IPS-NIHi7 (cell line): Measurements from ENCODE around the gene TTC32.

Source experiments
- DNase-seq: peaks from one replicate; pipeline ENCODE4 v3.0.0; 2012; ENCODE audit warnings: mixed read lengths; ENCODE audit errors: extremely low spot score

The TTC32 gene

DNA sequence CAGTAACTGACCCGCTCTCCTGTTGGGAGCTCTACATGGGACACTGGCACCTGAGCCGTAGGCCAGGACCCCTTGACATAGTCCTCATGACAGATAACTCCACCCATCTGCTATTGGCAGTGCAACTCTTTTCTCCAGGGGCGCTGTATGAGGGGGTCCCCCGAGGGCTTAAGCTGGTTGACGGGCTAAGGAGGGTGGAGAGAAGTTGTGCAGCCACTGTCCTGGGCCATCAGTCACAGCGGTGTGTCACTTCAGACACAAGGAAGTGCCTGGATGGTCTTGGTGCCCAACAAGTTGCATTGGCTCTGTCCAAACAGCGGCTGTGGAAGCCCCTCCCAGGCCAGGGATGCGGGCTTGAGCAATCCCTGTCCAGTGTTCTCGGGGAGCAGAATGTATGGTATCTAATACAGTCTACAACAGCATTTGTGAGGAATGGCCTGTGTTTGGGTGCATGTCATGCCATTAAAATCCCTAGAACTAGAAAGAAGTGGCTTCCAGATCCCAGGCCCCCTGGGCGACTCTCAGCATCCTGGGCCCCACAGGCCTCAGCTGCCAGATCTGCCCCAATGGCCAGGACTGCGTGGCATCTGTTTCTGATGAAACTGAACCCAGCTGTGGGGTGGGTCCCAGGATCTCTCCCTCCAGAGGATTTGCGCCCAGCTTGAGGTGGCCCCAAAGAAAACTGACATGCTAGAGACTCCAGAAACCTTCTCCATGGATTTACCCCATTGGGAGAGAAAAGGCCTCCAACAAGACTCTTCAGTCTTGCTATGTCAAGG, 23.3 kb downstream of the TTC32 start:
- DNase-seq, result no peak

DNA sequence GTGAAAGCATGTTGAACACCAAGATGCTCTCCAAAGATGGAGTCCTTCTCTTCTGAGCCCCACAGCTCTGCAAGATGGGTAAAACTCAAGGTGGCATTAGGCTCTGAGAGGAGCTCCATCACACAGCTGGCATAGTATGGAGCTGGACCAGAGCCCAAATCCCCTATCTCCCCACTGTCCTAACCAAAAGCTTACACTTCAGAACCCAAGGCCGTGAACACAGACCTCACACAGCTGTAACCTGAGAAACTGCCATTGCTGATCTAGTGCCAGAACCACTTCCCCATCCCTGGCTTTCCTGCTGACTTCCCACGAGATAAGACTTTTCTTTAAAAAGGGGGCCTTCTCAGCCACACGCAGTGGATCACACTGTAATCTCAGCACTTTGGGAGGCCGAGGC, 25.0 kb downstream of the TTC32 start:
- DNase-seq, result no peak

DNA sequence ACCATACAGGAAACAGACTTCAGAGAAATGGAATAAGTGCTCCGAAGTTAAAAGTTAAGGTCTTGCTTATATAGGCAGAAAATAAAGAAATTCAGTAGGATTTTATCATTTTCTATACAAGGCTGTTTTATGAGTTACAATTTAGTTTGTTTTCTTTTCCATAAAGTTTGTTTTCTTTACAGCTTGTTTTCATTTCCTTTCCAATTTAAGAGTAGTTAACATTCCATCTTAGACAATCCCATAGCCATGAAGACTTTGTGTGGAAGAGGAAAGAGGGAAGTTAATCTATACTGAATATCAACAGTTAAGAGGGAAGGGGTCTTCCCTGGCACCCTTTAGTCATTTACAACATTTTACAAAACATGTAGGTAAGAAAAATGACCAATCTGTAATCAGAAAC, 26.5 kb downstream of the TTC32 start:
- no peak for DNase-seq

DNA sequence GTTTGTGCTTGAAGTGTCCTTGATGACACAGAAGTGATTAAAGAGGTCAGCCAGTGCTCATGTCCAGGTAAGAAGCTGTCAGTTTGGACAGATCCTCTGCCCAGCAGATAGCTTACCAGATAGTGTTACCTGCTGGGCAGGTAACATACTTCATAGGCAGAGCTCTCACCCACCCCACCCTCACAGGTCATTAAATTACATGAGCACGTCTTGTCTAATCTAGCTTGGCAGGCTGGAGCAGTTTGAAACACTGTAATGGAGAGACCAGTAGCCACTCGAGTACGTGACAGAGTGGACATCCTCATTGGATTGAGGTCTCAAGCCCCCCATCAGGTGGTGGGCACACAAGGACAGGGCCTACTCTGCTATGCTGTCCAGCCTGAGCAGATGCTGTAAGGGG, 27.1 kb downstream of the TTC32 start:
- no peak for DNase-seq

DNA sequence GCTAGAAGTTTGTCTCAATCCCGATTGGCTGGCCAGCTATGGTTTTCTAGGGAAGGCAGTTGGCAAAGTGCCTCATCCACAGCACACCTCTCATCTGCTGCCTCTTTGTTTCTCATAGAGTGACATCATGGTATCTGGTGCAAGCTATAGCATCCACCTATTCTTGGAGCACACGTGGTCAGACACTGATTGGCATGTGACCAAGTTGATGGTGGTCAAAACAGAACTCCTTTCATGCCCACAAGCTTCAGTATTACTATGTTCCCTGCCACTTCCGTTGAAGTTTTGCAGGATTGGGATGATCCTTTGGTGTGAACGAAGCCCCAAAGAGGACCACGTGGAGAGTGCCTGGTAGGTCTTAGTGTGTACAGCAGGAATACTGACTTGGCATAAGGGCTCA, 28.8 kb downstream of the TTC32 start:
- DNase-seq, result no peak

DNA sequence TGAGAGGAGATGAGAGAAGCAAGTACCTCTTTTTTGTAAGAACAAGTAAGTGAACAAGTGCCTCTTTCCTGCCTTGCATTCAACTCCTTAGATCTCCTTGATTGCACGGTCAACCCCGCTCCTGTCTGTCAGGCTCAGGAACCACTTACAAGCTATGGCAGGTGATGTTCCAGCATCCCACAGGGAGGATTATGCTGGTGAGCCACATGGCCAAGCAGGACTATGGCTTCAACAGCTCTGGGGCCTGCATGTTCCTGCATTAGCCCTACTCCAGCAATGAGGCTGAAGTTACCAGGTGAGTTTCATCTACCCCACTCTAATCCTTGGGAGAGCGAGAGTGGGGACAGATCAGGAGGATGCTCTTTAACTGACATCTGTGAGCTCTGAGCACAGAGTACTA, 29.5 kb downstream of the TTC32 start:
- DNase-seq, result no peak

DNA sequence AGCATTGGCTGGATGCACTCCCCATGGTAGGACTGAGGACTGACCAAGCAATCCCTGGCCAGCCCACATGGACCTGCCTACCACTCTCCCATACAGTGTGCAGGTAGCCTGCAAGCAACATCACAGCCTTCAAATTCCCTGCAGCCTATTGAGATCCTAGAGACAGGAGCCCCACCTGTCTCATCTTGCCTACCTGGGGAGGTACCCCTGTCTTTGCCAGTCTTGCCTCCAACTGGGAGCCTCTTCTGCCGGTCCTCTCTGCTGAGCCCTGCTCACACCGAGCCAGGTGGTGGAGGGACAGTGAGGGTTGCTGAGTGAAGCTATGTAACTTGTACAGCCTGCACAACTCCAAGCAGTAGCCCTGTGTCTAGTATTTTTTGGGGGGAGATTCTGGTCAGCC, 29.9 kb downstream of the TTC32 start:
- no peak for DNase-seq

DNA sequence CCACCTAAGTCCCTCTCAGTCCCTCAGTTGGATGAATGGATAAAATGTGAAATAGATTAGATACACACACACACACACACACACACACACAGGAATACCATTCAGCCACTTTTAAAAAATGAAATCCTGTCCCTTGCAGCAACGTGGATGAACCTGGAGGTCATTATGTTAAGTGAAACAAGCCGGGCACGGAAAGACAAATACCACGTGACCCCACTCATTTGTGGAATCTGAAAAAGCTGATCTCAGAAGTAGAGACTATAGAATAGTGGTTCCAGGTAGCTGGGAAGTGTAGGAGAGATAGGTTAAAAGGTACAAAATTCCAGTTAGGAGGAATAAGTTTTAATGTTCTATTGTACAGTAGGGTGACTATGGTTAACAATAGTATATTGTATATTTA, 31.0 kb downstream of the TTC32 start:
- DNase-seq, result no peak

DNA sequence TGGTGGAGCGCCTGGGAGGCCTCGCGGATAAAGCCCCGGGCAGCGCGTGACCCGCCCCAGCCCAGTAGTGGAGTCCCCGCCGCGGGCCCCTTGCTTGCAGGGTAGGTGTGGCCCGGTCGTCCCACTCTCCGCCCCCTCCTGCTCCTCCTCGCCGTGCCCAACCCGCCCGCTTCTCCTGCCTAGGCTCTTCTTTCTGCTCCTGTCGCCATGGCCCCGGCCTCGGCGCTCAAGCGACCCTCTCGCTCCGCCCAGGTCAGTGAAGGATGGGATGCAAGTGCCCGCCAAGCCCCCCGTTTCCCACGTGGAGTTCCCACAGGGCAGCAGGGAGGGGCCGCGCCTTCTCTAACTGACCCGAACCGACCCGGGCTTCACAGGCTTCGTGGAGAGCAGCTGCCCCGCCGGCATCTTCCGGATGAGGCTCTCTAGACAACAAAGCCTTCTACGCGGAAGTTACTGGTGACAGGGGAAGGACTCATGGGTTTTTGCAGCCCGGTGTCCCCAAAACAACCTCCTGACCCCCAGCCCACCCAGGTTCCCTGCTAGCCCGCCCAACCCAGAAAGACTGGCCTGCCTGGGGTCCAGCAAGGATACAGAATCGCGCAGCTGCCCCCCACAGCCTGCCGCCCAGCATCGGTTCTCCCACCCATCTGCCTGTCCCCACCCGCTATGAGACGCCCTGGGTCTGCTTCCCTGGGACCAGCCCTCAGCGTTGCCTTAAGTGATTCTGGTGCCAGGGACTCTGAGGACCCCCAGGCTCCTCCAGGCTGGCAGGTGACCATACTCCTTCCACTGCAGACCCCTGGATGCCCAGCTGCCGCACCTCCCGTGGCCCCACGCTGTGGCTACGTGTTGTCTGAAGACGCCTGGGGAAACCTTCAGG, 32.8 kb downstream of the TTC32 start:
- peak; percentile 67 for DNase-seq

DNA sequence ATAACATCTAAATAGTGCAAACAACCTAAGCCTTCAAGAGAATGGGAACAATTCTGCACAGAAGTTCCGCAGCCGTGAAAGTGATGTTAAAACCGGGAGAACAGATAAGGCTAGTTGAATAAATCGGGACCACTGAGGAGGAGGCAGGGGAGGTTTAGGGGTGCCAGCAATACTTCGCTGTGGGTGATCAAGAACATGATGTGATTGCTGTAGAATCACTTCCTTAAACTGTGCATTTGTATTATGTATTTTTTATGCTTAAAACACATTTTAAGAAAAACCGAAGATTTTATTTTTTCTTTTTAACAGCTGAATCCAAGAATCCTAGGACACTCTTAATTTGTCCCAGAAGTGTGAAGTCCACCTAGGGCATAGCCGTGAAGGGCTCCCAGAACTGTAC, 33.6 kb downstream of the TTC32 start:
- no peak for DNase-seq

DNA sequence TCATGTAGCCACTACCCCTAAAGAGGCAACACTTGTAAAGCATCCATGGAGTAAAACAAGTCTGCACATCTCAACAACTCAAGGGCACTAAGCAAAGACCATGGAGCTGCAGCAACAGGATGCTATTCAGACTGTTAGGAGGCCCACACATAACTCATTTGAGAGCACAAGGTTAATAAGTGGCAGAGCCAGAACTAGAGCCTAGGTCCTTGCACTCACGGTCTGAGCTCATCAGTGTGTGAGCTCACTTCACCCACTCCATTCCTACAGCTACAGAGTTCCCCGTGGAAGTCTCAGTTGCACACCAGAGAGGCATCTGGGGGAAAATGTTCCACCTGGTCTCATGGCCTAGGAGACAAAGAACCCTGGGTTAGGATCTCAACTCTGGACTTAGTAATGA, 35.0 kb downstream of the TTC32 start:
- no peak for DNase-seq

DNA sequence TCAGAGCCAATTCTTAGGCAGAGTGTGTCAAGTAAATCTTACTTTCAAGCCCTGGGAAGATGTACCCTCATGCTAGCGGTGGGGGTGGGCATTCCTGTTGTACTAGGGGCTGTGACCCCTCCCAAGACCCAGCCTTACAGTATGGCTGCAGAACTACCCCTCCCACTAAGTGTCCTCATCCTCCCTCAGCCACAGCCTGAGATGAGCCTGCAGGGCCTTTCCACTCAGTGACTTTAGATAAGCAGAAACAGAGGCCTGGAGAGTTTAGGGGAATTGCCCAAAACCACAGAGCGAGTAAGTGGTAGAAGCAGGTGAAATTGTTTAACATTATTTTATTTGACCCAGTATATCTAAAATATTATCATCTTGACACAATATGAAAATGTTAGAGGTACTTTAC, 36.6 kb downstream of the TTC32 start:
- no peak for DNase-seq

DNA sequence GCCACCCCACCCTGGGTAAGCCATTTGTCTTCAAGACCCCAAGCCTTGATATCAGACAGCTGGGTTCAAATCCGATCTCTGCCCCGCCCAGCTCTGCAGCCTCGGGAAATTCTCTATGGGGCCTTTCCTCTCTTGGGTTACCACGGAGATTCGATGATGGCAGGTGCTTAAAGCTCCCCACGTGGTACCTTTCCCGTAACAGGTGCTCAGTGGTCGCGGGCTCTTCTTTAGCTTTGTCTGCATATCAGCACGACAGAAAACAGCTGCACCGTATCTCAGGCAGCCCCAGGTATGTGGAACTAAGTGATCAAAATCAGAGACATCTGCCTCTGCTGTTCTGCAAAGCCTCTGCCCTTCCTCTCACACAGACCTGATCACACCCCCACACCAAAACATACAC, 37.4 kb downstream of the TTC32 start:
- DNase-seq, result no peak

DNA sequence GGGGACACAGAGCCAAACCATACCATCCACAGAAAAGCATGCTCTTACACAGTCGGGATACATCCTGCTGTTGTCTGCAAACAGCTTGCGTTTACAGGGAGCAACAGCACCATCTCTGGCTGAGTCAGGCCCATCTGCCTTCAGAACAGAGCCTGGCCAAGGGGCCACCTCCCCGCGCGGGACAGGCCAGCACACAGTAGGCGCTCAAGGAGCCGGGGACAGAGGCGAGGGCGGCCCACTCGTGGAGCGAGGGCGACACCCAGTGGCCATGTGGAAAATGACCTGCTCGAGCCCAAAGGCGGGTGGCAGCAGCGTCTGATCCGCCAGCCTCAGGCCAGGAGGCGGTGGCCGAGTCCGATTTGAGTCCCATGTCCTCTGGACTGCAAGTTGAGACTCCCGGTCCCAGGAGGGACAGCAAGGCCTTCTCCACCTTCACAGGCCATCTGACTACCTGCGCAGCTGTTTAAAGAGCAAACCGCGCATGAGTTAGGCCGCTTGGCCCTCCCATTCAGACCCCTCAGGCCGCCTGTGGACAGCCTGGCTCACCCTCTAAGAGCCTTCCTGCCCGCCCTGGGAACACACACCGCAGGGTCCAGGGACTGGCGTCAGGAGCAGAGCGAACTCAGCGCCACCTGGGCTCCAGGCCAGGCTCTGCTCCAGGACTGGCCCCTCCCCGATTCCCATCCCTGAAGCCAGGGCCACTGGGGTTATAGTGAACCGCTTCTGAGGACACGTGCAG, 38.3 kb downstream of the TTC32 start:
- DNase-seq, result peak; percentile 84

DNA sequence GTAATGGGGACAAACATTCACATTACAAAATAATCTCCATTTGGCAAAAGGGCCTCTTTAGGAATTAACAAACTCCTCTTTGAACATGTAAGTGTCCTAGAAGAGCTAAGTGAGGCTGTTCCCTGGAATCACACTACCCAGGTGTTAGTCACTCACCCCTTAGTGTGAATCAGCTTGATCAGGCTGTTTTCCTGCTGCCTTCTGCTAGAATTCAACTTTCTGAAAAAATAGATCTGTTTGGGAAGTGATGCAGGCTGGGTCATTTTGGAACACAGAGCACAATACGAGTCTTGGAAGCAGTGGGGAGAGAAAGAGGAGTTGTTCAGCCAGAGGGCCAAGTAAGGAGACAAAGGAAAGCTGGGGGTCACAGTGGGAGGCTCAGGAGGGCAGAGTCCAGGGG, 40.0 kb downstream of the TTC32 start:
- DNase-seq, result no peak

DNA sequence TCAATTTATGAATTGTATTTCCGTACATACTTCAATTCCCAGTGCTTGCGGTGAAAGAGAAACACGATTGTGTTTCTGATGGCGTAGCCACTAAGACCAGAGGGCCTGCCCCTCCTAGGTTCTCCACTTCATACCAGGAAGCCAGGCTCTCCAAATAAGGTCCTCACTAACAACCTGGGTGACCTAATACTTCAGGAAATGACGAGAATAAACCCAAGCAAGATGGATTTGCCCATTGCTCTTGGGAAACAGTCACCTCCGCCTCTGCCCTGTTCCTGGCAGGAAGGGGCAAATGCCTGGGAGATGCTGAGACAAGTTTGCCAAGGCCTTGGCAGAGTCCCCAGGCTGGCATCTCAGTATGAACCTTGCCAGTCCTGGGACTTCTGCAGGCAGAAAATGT, 41.8 kb downstream of the TTC32 start:
- DNase-seq, result no peak

DNA sequence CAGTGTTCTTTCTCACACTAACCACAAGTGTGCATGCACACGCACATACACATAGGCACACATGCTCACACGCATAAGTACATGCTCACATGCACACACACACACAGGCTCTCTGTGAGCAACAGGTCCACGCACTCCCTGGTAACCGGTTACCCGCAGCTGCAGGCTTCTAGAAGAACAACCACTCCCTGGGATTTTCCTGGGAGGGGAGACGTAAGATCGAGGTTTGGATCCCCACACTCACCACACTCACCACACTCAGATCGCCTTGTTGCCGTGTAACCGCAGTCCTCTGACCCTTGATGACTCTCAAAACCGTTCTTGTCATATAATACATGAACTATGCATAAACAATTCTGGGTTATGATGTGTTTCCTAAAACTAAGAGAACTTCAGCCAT, 42.2 kb downstream of the TTC32 start:
- DNase-seq, result no peak

DNA sequence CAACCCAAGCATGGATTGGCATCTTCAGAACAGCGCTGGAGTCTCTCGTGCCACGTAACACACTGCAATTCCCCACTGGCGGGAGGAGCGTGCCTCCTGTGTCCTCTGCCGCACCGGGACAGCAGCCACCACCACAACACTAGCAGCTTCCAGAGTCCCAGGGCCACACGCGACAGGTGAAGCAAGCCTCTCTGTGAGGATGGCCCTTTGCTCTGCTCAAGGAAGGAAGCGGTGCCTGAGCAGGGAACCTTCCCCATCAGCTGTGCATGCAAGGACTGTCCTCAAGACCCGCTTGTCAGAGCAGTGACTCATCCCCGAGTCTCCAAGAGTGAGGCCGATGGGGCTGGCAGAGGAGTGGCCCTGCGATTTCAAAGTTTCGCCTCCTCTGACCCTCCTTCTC, 44.0 kb downstream of the TTC32 start:
- DNase-seq, result peak; percentile 31

DNA sequence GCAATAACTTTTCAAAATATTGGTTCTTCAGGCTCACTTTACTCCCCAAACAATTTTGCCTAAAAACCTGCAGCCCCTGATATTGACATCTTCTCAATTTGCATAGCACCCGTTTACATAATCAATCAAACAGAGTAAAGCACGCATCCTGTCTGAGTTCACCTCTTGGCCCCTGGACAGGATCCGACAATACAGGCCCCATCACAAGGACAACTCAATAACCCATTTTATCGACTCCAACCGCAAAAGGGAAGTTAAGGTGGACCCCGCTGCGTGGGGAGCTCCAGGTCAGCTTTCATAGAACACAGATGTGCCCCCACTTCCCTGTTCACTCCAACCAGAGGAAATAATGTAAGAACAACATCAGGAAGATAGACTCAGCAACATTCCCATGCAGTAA, 44.7 kb downstream of the TTC32 start:
- DNase-seq, result no peak

DNA sequence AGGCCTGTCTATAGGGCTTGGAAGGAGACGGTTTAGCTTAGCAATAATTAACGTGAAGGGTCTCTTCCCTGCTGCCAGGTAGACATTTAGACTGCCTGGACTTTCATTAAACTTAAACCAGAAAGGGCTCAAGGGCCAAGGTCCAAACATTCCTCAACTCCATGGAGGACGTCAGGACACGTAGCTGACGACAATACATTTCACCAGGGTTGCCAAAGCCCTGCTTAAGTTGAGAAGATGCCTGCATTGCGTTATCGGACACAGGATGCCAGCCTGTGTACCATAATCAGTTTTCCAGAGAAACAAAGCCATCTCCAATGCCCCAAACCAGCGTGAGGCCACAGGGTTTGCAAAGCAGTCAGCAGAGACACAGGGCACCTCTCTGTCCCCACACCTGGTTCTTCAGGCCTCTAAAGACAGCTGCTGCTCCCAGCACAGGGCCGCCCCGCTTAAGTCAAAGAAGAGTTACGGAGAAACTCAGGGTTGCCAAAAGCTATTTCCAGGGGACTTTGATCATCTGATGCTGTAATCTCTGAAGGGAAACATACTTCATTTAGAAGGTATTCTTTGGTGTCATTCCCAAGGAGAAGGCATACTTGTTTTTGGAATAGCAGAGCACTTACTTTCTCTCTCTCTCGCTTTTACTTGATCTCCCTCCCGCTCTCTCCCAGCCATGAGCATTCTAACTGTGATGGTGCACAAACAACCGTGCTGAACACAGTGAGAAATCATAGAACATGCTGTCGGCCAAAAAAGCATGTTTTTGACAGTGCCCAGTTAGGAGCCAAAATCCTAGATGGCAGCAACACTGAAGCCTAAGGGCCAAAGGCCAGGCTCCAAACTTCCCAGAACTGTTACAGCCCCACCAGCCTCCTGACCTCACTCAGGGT, 46.0 kb downstream of the TTC32 start:
- DNase-seq, result no peak
